ENCODE measurements around the gene ZFP92. TPM values are rescaled to one million over a fixed set of nuclear protein-coding genes. Genes with fewer than 3 reads are reported as not detected.

The ZFP92 gene
- total RNA-seq, 4 donors from 2014 or later = 1.5 to 3.8 (median 2.0) TPM

- H3K9me3 ChIP-seq = no peaks in the 10 kb centered on the region
- H3K27ac ChIP-seq = no peak overlapping the region
- TF ChIP-seq POLR2A (IDR thresholded peaks at IDR 0.05) (no peak), POLR2AphosphoS5 (IDR thresholded peaks at IDR 0.05) (no peak), CTCF (IDR thresholded peaks at IDR 0.05) (no peak), EP300 (IDR thresholded peaks at IDR 0.05) (no peak)
- no peak for ATAC-seq
- no peaks in the 10 kb centered on the region for H3K27me3 ChIP-seq
- peaks cover 0 to 57% of the 10 kb centered on the region in 2 donors for H3K36me3 ChIP-seq
- peaks cover 0 to 19% (median 0%) of the 10 kb centered on the region in 3 donors for H3K4me1 ChIP-seq
- WGBS, 2 donors (ENCODE audit: low coverage in 1 of 2) = no CpG with 5 or more reads among the region's 16 CpGs
- H3K4me3 ChIP-seq = no peak overlapping the region
These were observed 44.3 kb downstream of the ZFP92 start for GRCh38 chrX:153455571-153455970.

- no peak for TF ChIP-seq POLR2AphosphoS5 (IDR thresholded peaks at IDR 0.05)
- TF ChIP-seq POLR2A (IDR thresholded peaks at IDR 0.05) = no peak
- no peak for TF ChIP-seq CTCF (IDR thresholded peaks at IDR 0.05)
- TF ChIP-seq EP300 (IDR thresholded peaks at IDR 0.05) = no peak
- no peak for ATAC-seq
- WGBS, 2 donors (ENCODE audit: low coverage in 1 of 2) = no CpG with 5 or more reads among the region's 12 CpGs
These were observed 44.9 kb downstream of the ZFP92 start for GRCh38 chrX:153456161-153456560.

GRCh38 chrX:153456704-153457103, 45.4 kb downstream of the ZFP92 start:
- Histone ChIP-seq H3K4me3 (no peak overlapping the region), H3K27me3 (no peaks in the 10 kb centered on the region), H3K9me3 (no peaks in the 10 kb centered on the region), H3K27ac (no peak overlapping the region), H3K36me3 (peaks cover 0 to 50% of the 10 kb centered on the region in 2 donors), H3K4me1 (peaks cover 0 to 19% (median 0%) of the 10 kb centered on the region in 3 donors)
- WGBS, 2 donors (ENCODE audit: low coverage in 1 of 2) = no CpG with 5 or more reads among the region's 9 CpGs
- no peak for ATAC-seq
- no peak for TF ChIP-seq CTCF (IDR thresholded peaks at IDR 0.05)
- no peak for TF ChIP-seq POLR2A (IDR thresholded peaks at IDR 0.05)
- no peak for TF ChIP-seq POLR2AphosphoS5 (IDR thresholded peaks at IDR 0.05)
- TF ChIP-seq EP300 (IDR thresholded peaks at IDR 0.05) = no peak

More at GRCh38 chrX:153456161-153456560, 44.9 kb downstream of the ZFP92 start:
- H3K36me3 ChIP-seq = peaks cover 0 to 51% of the 10 kb centered on the region in 2 donors
- no peaks in the 10 kb centered on the region for H3K27me3 ChIP-seq
- H3K27ac ChIP-seq = no peak overlapping the region
- no peaks in the 10 kb centered on the region for H3K9me3 ChIP-seq
- no peak overlapping the region for H3K4me3 ChIP-seq
- H3K4me1 ChIP-seq = peaks cover 0 to 19% (median 0%) of the 10 kb centered on the region in 3 donors

GRCh38 chrX:153457136-153457825, 46.0 kb downstream of the ZFP92 start:
- Histone ChIP-seq H3K27ac (no peak overlapping the region), H3K4me1 (peaks cover 0 to 19% (median 0%) of the 10 kb centered on the region in 3 donors), H3K36me3 (peaks cover 0 to 54% of the 10 kb centered on the region in 2 donors), H3K4me3 (no peak overlapping the region), H3K27me3 (no peaks in the 10 kb centered on the region), H3K9me3 (no peaks in the 10 kb centered on the region)
- TF ChIP-seq POLR2AphosphoS5 (IDR thresholded peaks at IDR 0.05) (no peak), POLR2A (IDR thresholded peaks at IDR 0.05) (no peak), EP300 (IDR thresholded peaks at IDR 0.05) (no peak), CTCF (IDR thresholded peaks at IDR 0.05) (no peak)
- no peak for ATAC-seq
- no CpG with 5 or more reads among the region's 18 CpGs for WGBS, 2 donors (ENCODE audit: low coverage in 1 of 2)

Measured in gastroesophageal sphincter (tissue), 4 donors.